H1 (cell line): ENCODE data around the gene CUL1. TPM values are rescaled to one million over a fixed set of nuclear protein-coding genes. Genes with fewer than 3 reads are reported as not detected.

Source experiments
- FOSL1 ChIP-seq: IDR thresholded peaks from 2 replicates; pipeline ENCODE4 v1.6.1; 2011; ENCODE audit warnings: mild to moderate bottlenecking, low read depth, low read length, moderate library complexity; ENCODE audit not compliant: insufficient read depth
- GTF2F1 ChIP-seq: IDR thresholded peaks from 2 replicates; pipeline ENCODE4 v1.6.1; 2012; ENCODE audit warnings: low read depth, low read length, improper control_type of control experiment, borderline replicate concordance
- SIX5 ChIP-seq: IDR thresholded peaks from 2 replicates; pipeline ENCODE4 v1.6.1; 2011; ENCODE audit warnings: mild to moderate bottlenecking, low read depth, low read length
- ZNF274 ChIP-seq: IDR thresholded peaks from 2 replicates; pipeline ENCODE4 v1.7.0; 2012; ENCODE audit warnings: low read length, borderline replicate concordance; ENCODE audit errors: extremely low read depth
- polyA plus RNA-seq, 7 experiments: library from polyadenylated mRNA; depleted of rRNA in 3 of 7; stranded (reverse) in 5 of 7; unstranded in 2 of 7; fragments of >200 nt in 5 of 7; fragments of 200-250 nt in 2 of 7; gene quantifications; 1 replicate in 5 of 7; 2 replicates in 1 of 7; 4 replicates in 1 of 7; pipeline versions ENCODE4 v1.2.1 to v1.2.3, GENCODE V29; 2011 to 2013; ENCODE audit warnings: missing spikeins in 2 of 7, mixed read lengths in 2 of 7
- total RNA-seq: library from RNA; stranded (reverse); fragmentation: NEBNext Ultra II Directional; extraction: Animal tissue kit (Norgen Biotek cat#: 25700); gene quantifications from 2 replicates; pipeline ENCODE4 v1.2.1, GENCODE V29; 2021
- TF ChIP-seq, protein P1 (sequence below): IDR thresholded peaks from 2 replicates; pipeline ENCODE4 v1.6.1; 2011; ENCODE audit warnings: low read depth, mild to moderate bottlenecking, low read length; ENCODE audit not compliant: insufficient read depth
- TF ChIP-seq, protein P2 (sequence below): IDR thresholded peaks from 2 replicates; pipeline ENCODE4 v1.6.1; 2012; ENCODE audit warnings: inconsistent platforms

CUL1 gene
- total and polyA plus RNA-seq, 2 of the 8 experiments (the other 6 are each of a cell fraction or from before 2014, with no cell fraction given) = 33.0 to 77.3 TPM

DNA sequence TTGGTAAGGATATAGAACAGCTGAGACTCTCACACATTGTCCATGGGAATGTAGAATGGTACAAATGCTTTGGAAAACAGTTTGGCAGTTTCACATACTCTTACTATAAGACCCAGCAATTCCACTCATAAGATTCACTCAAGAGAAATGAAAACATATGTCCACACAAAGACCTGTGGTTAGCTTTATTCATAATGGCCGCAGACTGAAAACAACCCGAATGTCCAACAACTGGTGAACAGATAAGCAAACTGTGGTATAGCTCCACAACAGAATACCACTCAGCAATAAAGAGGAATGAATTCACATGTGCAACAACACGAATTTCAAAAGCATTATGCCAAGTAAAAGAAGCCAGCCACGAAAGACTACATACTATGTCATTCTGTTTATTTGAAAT is 33.5 kb upstream of the CUL1 start (continued):
- TF ChIP-seq, protein P1, sequence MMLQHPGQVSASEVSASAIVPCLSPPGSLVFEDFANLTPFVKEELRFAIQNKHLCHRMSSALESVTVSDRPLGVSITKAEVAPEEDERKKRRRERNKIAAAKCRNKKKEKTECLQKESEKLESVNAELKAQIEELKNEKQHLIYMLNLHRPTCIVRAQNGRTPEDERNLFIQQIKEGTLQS = no peak
- TF ChIP-seq SIX5 (no peak), ZNF274 (no peak), FOSL1 (no peak), GTF2F1 (no peak)
- TF ChIP-seq, protein P2, sequence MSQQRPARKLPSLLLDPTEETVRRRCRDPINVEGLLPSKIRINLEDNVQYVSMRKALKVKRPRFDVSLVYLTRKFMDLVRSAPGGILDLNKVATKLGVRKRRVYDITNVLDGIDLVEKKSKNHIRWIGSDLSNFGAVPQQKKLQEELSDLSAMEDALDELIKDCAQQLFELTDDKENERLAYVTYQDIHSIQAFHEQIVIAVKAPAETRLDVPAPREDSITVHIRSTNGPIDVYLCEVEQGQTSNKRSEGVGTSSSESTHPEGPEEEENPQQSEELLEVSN = no peak
- TF ChIP-seq, all 59 proteins: peak for 0
